Lower leg skin (tissue), 4 donors: ENCODE results near the gene SRCIN1. TPM values are rescaled to one million over a fixed set of nuclear protein-coding genes. Genes with fewer than 3 reads are reported as not detected.
"Not testable (repeated sequence)": the region's sequence is repeated elsewhere in the genome, so short reads cannot be mapped to it uniquely, and the experiment has no call there.

Experiments
- DNase-seq, 2 donors: peaks; one replicate each; pipeline ENCODE4 v3.0.0-alpha.2; 2019; ENCODE audit warnings: low spot score in 2 of 2
- H3K4me3 ChIP-seq: fragments of 200-600 bp; sonication (generic); 2 replicates; pipeline ENCODE4 v1.5.1; 2017; ENCODE audit warnings: mild to moderate bottlenecking, low read depth; ENCODE audit not compliant: poor library complexity, severe bottlenecking
- CTCF ChIP-seq, 3 donors: fragments of 450-650 bp; IDR thresholded peaks; one replicate each; pipeline ENCODE4 v1.5.1; 2016; ENCODE audit warnings: antibody characterized with exemption in 3 of 3, mild to moderate bottlenecking in 3 of 3, moderate library complexity in 2 of 3
- POLR2A ChIP-seq, 2 donors: fragments of 450-650 bp; IDR thresholded peaks; one replicate each; pipeline ENCODE4 v1.6.1; 2016 to 2017; ENCODE audit warnings: antibody characterized with exemption in 2 of 2, mild to moderate bottlenecking in 1 of 2, moderate library complexity in 1 of 2
- WGBS, 2 donors: methylation state at CpG; one replicate each; pipeline ENCODE4 v1.1.5; 2018; 5-methylcytosine and 5-hydroxymethylcytosine counted together
- intact Hi-C: fragments of 100-400 bp; cut with DNase I; formaldehyde crosslinking; loops from one replicate; pipeline ENCODE4 v1.15.0; 2023; ENCODE audit warnings: low total_unique reads
- total RNA-seq, 4 donors: library from RNA; depleted of rRNA; stranded (reverse); fragments of >200 nt; gene quantifications; one replicate each; pipeline ENCODE4 v1.1.0, GENCODE V29; 2016

The SRCIN1 gene
- total RNA-seq, 4 donors from 2014 or later: 12.0 to 20.2 (median 15.6) TPM

DNA sequence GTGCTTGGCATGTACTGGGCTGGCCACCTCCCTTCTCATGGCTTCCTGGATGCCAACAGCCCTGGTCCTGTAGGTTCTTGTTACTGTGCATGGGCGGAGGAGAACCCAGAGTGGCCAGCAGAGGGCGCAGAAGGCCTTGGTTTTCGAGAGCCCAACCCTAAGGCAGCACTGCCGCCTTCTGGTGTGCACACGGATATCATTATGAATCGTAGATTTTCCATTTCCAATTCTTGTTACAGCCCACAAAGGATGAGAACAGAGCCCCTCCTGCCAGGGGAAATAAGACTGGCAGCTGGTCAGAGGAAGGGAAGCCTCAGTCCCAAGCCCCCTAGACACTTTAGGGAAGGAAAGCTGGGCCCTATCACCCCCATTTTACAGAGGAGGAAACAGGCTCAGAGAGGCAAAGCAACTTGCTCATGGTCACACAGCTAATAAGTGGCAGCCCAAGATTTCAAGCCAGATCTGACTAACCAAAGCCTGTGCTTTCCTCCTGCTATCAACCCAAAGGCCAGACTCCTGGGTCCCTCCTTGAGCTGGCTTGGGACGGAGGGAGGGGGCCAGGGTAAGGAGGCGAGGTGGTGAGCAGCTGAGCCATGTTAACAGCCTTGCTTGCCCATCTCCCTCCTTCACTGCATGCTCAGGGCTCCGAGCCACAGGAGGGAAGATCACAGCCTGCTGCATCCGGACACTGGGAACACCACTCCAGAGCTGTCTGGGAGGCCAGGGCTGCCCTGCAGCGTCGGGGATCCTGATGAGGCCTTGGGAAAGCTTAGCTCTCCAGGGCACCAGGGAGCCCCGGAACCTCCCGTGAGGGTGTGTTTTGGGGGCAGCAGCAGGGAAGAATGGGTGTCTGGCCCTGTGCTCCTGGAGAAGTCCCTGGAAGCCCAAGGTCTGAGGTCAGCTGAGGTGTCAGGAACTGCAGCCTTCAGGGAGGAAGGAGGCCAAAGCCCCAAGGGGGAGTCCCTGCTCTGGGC, 113.4 kb downstream of the SRCIN1 start:
- peak; percentile 88 to 98 for DNase-seq
- WGBS, 2 donors: 49 to 51% methylated on average over 7 to 12 of the region's 14 CpGs
- intact Hi-C loops: loop anchor here (10.0 kb wide), 1 partner anchor 92 kb away; no protein-coding TSS in a partner anchor
- H3K4me3 ChIP-seq: not testable (repeated sequence)

GRCh38 chr17:38491346-38492066, 114.2 kb downstream of the SRCIN1 start:
- not testable (repeated sequence) for H3K4me3 ChIP-seq, DNase-seq
- intact Hi-C loops: loop anchor here (10.0 kb wide), 1 partner anchor 93 kb away; no protein-coding TSS in a partner anchor
- 86 to 91% methylated on average over 17 to 18 of the region's 19 CpGs for WGBS, 2 donors

GRCh38 chr17:38489774-38490173, 116.0 kb downstream of the SRCIN1 start:
- not testable (repeated sequence) for DNase-seq, H3K4me3 ChIP-seq
- intact Hi-C loops: loop anchor here (5.0 to 10.0 kb wide), 3 partner anchors 47 to 95 kb away; partner anchors contain the start of gene ARHGAP23
- WGBS, 2 donors: 90 to 91% methylated on average over 17 of the region's 17 CpGs

GRCh38 chr17:38485681-38486298, 120.0 kb downstream of the SRCIN1 start:
- intact Hi-C loops: loop anchor here (5.0 to 10.0 kb wide), 2 partner anchors 43 to 61 kb away; partner anchors contain the start of gene ARHGAP23
- DNase-seq, H3K4me3 ChIP-seq: not testable (repeated sequence)
- 73 to 81% methylated on average over 13 of the region's 13 CpGs for WGBS, 2 donors

GRCh38 chr17:38485146-38485468, 120.6 kb downstream of the SRCIN1 start:
- intact Hi-C loops: loop anchor here (5.0 to 10.0 kb wide), 2 partner anchors 43 to 60 kb away; partner anchors contain the start of gene ARHGAP23
- no peak for TF ChIP-seq POLR2A (IDR thresholded peaks at IDR 0.05)
- no peak for TF ChIP-seq CTCF (IDR thresholded peaks at IDR 0.05)
- WGBS, 2 donors: 45 to 46% methylated on average over 2 of the region's 2 CpGs
- no peak for DNase-seq
- H3K4me3 ChIP-seq: no peak overlapping the region

DNA sequence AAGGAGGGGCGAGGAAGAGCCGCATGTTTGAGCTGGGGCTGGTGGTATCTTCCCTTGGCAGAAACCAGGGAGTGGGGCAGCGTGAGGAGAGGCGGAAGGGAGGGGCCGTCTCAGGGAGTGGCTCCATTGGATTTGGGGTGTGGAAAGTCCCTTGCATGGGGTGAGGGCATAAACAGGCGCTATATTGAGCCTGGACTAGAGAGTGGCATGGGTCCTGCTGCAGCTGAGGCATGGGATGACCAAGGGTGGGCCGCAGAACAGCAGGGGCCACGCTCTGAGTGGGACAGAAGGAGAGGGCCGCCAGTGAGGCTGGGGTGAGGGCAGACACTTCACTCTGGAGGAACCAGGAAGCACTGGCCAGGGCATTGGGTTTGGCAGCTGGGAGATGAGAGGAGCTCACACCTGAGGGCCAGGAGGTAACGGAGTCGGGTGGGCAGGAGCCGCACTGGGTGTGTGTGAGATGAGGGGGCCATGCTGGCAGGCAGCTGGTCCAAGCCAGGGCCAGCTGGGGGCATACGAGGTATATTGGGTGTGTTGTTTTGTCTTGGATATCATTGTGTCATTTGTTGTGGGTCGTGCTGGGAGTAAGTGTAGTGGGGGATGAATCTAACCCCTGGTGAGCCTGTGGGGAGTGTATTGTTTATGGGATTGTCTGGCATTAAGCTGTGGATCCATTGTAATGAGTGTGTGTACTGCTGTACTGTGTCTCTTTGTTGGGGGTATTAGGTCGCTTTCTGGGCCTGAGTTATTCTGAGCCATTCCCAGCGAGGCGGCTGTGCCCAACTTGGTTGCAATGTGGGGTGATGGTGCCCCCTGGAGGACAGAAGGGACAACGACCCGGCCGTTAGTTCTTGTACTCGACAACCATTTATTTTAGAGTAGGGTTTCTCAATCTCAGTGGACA, 121.3 kb downstream of the SRCIN1 start:
- TF ChIP-seq CTCF (IDR thresholded peaks at IDR 0.05): peak in 1 of 3 donors; percentile 63

DNA sequence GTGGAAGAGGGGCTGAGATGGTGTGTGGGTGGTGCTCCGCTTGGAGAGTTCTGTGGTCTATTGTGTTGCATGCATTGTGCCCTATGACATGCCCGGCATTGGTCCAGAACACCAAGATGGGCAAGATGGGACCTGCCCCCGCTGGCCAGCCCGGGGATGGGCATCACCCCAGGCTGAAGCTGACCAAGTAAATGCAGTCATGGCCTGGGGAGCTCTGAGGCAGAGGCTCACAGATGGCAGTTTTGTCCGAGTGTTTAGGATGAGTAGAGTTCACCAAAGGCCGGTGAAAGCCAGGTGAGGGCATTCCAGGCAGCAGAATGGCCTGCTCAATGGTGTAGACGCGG, 123.1 kb downstream of the SRCIN1 start:
- intact Hi-C loops: loop anchor here (10.0 kb wide), 1 partner anchor 58 kb away; the partner anchor contains the start of gene ARHGAP23
- H3K4me3 ChIP-seq, DNase-seq: not testable (repeated sequence)
- WGBS, 2 donors: 86 to 93% methylated on average over 4 to 7 of the region's 8 CpGs

More for the DNA sequence above, 121.3 kb downstream of the SRCIN1 start:
- H3K4me3 ChIP-seq: not testable (repeated sequence)
- 33 to 36% methylated on average over 21 of the region's 21 CpGs for WGBS, 2 donors
- DNase-seq: peak; percentile 79 to 96
- intact Hi-C loops: loop anchor here (5.0 to 10.0 kb wide), 2 partner anchors 42 to 60 kb away; partner anchors contain the start of gene ARHGAP23

GRCh38 chr17:38482039-38482699, 123.6 kb downstream of the SRCIN1 start:
- intact Hi-C loops: loop anchor here (10.0 kb wide), 1 partner anchor 57 kb away; the partner anchor contains the start of gene ARHGAP23
- 78 to 86% methylated on average over 18 to 19 of the region's 19 CpGs for WGBS, 2 donors
- not testable (repeated sequence) for DNase-seq, H3K4me3 ChIP-seq
